ENCODE data around the gene DDIT4L.
"Not testable (repeated sequence)": the region's sequence is repeated elsewhere in the genome, so short reads cannot be mapped to it uniquely, and the experiment has no call there.

The DDIT4L gene

DNA sequence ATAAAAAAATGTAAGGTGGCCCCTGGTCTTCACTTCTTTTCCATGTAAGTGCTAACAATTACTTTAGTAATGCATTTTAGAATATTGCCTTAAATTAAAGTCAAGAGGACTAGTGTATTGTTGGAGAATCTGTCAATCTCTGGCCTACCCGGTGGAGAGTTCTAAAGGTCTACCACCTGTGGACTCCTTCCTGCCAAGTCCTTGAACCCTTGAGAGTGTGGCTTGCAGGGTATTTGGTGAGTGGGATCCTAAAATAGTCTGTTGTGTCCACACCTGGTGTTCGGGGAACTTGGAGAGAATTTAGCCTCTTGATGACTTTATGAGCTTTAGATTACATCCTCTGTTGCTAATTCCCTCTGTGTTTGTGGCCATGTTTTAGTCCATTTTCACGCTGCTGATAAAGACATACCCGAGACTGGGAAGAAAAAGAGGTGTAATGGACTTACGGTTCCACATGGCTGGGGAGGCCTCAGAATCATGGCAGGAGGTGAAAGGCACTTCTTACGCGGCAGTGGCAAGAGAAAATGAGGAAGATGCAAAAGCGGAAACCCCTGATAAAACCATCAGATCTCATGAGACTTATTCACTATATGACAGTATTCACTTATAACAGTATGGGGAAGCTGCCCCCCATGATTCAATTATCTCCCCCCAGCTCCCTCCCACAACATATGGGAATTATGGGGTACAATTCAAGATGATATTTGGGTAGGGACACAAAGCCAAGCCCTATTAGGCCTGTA lies 23.8 kb downstream of the DDIT4L start:
- DNase-seq (ENCODE audit: low spot score) = no peak

DNA sequence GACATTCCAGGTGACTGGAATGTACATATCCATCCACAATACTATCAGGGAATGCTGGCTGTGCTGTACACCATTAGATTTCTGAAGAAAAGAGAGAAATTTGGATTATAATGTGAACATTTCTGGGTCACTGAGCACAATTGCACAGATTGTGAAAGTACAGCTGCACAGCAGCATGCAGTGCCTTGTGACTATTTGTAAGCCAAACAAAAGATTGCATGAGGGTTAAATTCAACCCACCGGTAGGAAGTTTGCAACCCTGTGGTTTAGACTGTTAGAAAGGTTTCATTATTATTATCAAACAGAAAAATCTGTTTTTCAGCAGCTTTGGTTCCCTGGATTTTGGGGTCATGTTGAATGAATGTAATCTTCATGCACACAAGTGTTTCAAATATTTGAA lies 24.5 kb downstream of the DDIT4L start:
- no peak for DNase-seq (ENCODE audit: low spot score)

DNA sequence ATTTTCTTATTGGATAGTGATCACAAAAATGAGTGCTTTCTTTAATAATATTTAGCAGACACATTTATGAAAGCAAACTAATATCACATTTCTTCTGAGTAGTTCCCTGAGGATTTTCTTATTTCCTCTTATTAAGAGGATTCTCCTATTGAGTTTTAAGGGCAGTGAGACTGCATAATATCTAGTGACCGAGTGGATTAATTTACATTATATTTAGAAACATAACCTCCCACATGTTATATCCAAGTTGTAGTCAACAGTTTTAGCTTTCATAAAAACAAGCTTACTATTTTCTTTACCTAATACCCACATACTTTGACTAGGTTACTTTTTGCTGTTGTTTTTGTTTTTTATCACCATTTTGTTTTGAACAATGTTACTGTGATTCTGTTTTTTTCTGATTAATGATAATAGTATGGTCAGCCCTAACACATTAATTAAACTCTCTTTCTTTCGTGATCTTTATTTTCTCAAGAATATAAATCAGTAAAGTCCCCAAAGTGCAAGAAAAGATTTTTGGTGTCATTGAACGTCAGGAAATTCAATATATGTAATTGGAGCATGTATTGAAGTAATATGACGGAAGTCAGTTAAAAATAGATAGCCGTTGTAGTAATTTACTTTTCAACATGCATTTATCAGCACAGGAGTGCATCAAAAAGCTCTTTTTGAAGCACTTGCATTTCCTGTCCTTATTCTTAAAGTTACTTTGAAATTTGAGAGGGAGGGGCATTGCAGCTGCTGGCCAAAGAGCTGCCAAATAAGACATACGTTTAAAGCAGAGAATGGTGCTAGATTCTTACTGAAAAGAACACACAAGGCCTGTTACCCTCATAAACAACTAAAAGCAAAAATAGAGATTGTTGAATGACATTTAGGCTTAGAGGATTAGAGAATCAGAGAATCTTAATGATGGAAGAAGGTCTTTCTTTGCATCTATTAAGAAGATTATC lies 25.2 kb downstream of the DDIT4L start:
- DNase-seq (ENCODE audit: low spot score) = no peak

GRCh38 chr4:100162027-100162685 lies 28.1 kb downstream of the DDIT4L start:
- DNase-seq (ENCODE audit: low spot score) = no peak

- no peak for DNase-seq (ENCODE audit: low spot score)
Measured at GRCh38 chr4:100149190-100149589, 41.1 kb downstream of the DDIT4L start.

DNA sequence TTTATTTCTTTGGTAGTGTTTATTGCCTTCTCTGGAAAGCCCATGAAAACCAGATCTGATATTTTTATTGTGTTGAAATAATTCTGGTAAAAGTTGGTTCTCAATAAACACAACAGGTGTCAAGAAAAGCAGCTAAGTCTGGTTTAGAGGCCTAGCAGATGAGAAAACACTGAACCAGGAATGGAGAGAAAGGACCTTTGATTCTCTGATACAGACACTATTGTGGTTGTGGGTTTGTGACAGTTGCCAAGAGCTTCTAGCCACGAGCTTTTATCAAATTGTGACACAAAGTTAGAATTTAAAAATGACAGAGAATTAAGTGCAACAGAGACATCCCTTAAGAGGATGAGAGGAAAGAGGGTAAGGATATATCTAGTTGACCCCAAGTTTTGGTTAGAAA lies 42.6 kb downstream of the DDIT4L start:
- no peak for DNase-seq (ENCODE audit: low spot score)

GRCh38 chr4:100147198-100147597 lies 43.1 kb downstream of the DDIT4L start:
- DNase-seq (ENCODE audit: low spot score) = no peak

DNA sequence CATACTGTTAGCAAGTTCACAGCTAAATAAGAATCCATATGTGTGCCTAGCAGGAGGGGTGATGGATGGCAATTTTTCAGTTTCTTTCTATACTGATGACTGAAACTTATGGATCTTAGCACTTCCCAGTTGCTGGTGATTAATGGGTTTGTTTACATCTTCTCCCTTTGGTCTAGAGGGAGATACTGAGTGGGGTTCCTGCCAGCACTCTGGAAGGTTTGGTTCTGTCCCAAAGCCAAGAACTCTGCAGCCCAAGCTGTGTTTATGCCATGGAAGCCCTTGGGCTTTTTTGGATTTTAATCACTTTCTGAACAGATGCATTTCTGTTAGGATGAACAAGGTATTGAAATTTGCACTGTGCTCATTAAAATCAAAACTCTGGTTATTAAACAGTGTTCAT lies 43.5 kb downstream of the DDIT4L start:
- DNase-seq (ENCODE audit: low spot score) = no peak

- DNase-seq (ENCODE audit: low spot score) = not testable (repeated sequence)
Measured at GRCh38 chr4:100137320-100137719, 52.9 kb downstream of the DDIT4L start.

Measured in ecto neural progenitor cell (in vitro differentiated cells).